KMS-11 (cell line): ENCODE measurements around the gene ZBTB20.

Experiments
- H2AFZ ChIP-seq: fragments of 200-600 bp; sonication (generic); 2 replicates; pipeline ENCODE4 v1.6.1; 2016; ENCODE audit warnings: antibody characterized with exemption, mixed run types, low read depth
- H3K27ac ChIP-seq: fragments of 200-600 bp; sonication (generic); 2 replicates; pipeline ENCODE4 v1.6.1; 2016; ENCODE audit warnings: mild to moderate bottlenecking, mixed run types
- H3K27me3 ChIP-seq: fragments of 200-600 bp; sonication (generic); 2 replicates; pipeline ENCODE4 v1.6.1; 2017; ENCODE audit warnings: mild to moderate bottlenecking, low read depth, mixed run types, moderate library complexity; ENCODE audit not compliant: insufficient read depth
- H3K36me3 ChIP-seq: fragments of 200-600 bp; sonication (generic); 2 replicates; pipeline ENCODE4 v1.6.1; 2017; ENCODE audit warnings: mild to moderate bottlenecking, mixed run types; ENCODE audit not compliant: insufficient read depth
- H3K4me1 ChIP-seq: fragments of 200-600 bp; sonication (generic); 2 replicates; pipeline ENCODE4 v1.6.1; 2016; ENCODE audit warnings: mild to moderate bottlenecking, low read depth, mixed run types; ENCODE audit not compliant: poor library complexity, severe bottlenecking
- H3K4me2 ChIP-seq: fragments of 200-600 bp; sonication (generic); 2 replicates; pipeline ENCODE4 v1.7.0; 2016; ENCODE audit warnings: mild to moderate bottlenecking, mixed run types
- H3K4me3 ChIP-seq: fragments of 200-600 bp; sonication (generic); IDR thresholded peaks from 2 replicates; pipeline ENCODE4 v1.6.1; 2017; ENCODE audit warnings: low read depth, low read length, mixed read lengths; ENCODE audit not compliant: insufficient read depth
- H3K79me2 ChIP-seq: fragments of 200-600 bp; sonication (generic); 2 replicates; pipeline ENCODE4 v1.6.1; 2016; ENCODE audit warnings: low read depth, mixed run types; ENCODE audit not compliant: insufficient read depth
- H3K9ac ChIP-seq: fragments of 200-600 bp; sonication (generic); 2 replicates; pipeline ENCODE4 v1.6.1; 2016; ENCODE audit warnings: mild to moderate bottlenecking, mixed run types
- H4K20me1 ChIP-seq: fragments of 200-600 bp; sonication (generic); 2 replicates; pipeline ENCODE4 v1.6.1; 2016; ENCODE audit warnings: mild to moderate bottlenecking, mixed run types; ENCODE audit not compliant: insufficient read depth
- TF ChIP-seq, protein P1 (sequence below): fragments of 200-600 bp; sonication (generic); conservative IDR thresholded peaks from 2 replicates; pipeline ENCODE4 v1.6.1; 2017; ENCODE audit warnings: low read depth, mild to moderate bottlenecking, antibody characterized with exemption, low read length, moderate library complexity, mixed read lengths

Gene ZBTB20

DNA sequence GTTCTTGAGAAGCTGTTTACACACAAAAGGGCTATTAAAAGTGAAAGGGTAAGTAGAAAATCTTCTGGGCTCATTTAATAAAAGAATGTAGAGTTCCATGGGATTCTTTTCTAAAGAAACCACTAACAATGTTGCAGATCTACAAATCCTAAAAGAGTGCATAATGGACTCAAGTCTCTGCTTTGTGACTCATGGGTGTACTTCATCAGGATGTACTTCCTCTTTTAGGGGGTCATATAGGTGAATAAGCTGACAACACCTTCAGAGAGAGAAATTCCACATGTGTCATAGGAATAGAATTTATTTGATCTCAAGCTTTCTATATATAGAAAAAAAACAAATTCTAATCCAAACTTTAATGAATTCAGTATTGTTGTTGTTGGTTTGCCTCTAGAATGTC is 497.8 kb downstream of the ZBTB20 start:
- H3K27ac ChIP-seq: no peak overlapping the region
- H3K9ac ChIP-seq: no peak overlapping the region
- no peaks in the 10 kb centered on the region for H3K27me3 ChIP-seq
- H2AFZ ChIP-seq: no peak overlapping the region
- H3K4me2 ChIP-seq: no peak overlapping the region
- TF ChIP-seq, protein P1, sequence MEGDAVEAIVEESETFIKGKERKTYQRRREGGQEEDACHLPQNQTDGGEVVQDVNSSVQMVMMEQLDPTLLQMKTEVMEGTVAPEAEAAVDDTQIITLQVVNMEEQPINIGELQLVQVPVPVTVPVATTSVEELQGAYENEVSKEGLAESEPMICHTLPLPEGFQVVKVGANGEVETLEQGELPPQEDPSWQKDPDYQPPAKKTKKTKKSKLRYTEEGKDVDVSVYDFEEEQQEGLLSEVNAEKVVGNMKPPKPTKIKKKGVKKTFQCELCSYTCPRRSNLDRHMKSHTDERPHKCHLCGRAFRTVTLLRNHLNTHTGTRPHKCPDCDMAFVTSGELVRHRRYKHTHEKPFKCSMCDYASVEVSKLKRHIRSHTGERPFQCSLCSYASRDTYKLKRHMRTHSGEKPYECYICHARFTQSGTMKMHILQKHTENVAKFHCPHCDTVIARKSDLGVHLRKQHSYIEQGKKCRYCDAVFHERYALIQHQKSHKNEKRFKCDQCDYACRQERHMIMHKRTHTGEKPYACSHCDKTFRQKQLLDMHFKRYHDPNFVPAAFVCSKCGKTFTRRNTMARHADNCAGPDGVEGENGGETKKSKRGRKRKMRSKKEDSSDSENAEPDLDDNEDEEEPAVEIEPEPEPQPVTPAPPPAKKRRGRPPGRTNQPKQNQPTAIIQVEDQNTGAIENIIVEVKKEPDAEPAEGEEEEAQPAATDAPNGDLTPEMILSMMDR: no peak
- no peak overlapping the region for H3K4me3 ChIP-seq
- H3K79me2 ChIP-seq: no peaks in the 10 kb centered on the region
- H4K20me1 ChIP-seq: no peaks in the 10 kb centered on the region
- no peaks in the 10 kb centered on the region for H3K4me1 ChIP-seq
- H3K36me3 ChIP-seq: no peaks in the 10 kb centered on the region

DNA sequence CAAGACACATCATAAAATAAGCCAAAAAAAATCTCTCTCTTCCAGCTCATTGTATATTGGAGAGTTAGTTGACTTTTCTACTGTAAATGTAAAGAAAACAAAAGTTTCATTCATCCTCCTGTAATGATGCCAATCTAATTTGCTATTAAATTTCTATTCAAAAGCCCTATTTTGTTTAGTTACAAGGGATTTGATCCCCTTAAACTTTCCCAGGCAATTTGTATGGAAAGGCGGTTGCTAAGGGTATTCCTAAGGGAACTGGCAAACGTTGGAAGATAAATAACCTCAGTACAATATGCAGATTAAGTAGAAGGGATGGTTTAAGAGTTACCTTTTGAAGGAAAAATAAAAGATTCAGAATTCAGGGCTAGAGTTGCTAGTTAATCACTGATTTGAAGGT is 500.6 kb downstream of the ZBTB20 start:
- TF ChIP-seq, protein P1: no peak

DNA sequence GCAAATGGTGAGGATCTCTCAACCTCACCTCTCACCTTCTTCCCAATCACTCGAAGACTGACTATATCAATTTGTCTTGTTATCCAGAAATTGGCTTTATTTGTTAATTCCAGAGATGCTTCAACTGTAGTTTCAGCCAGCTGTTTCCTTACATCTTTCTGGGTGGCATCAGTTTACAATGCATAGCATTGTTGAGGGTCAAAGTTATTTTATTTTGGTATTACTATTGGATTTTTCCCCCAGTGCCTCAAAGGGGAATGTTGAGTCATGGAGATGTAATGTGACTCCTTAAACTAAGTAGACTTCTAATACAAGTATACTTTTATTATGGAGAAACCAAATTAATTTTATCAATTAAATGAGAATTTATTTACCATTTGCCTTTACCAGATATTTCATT is 501.7 kb downstream of the ZBTB20 start:
- Histone ChIP-seq H3K27me3 (no peaks in the 10 kb centered on the region), H3K4me2 (no peak overlapping the region), H3K36me3 (no peaks in the 10 kb centered on the region), H4K20me1 (no peaks in the 10 kb centered on the region), H3K27ac (no peak overlapping the region), H3K9ac (no peak overlapping the region), H2AFZ (no peak overlapping the region), H3K4me3 (no peak overlapping the region), H3K79me2 (no peaks in the 10 kb centered on the region), H3K4me1 (peaks cover 3% of the 10 kb centered on the region)
- TF ChIP-seq, protein P1: no peak

More for the DNA sequence above, 500.6 kb downstream of the ZBTB20 start:
- no peaks in the 10 kb centered on the region for H4K20me1 ChIP-seq
- H3K4me2 ChIP-seq: no peak overlapping the region
- no peak overlapping the region for H3K27ac ChIP-seq
- H3K79me2 ChIP-seq: no peaks in the 10 kb centered on the region
- H3K27me3 ChIP-seq: no peaks in the 10 kb centered on the region
- no peaks in the 10 kb centered on the region for H3K36me3 ChIP-seq
- H3K4me1 ChIP-seq: no peaks in the 10 kb centered on the region
- H2AFZ ChIP-seq: no peak overlapping the region
- H3K4me3 ChIP-seq: no peak overlapping the region
- no peak overlapping the region for H3K9ac ChIP-seq

DNA sequence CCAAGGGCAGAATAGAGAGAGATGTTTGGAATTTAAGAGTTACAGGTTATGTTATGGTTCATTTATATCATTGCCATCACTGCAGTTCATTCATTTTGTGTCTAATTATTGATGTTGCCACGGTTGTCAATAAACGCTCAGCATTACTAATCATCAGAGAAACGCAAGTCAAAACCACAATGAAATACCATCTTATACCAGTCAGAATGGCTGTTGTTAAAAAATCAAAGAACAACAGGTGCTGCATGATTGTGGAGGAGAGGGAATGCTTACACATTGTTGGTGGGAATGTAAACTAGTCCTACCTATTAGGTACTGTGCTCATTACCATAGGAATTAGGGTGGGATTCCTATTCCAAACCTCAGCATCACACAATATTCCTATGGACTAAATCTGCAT is 502.7 kb downstream of the ZBTB20 start:
- Histone ChIP-seq H3K27me3 (no peaks in the 10 kb centered on the region), H2AFZ (no peak overlapping the region), H3K4me1 (peaks cover 5% of the 10 kb centered on the region), H3K4me3 (no peak overlapping the region), H3K79me2 (no peaks in the 10 kb centered on the region), H3K9ac (no peak overlapping the region), H3K36me3 (no peaks in the 10 kb centered on the region), H3K4me2 (no peak overlapping the region), H3K27ac (no peak overlapping the region), H4K20me1 (no peaks in the 10 kb centered on the region)
- TF ChIP-seq, protein P1: no peak
